Upper lobe of left lung (tissue), 4 donors: ENCODE measurements around the gene SMARCD3.

Experiments
- CTCF ChIP-seq, 6 experiments: fragments of 450-650 bp in 4 of 6; fragments of 200-600 bp in 2 of 6; sonication (generic) in 2 of 6; IDR thresholded peaks; one replicate each; pipeline ENCODE4 v1.5.1; 2016 to 2019; ENCODE audit warnings: antibody characterized with exemption in 6 of 6
- EP300 ChIP-seq, 4 donors: sonication (generic); formaldehyde crosslinking; IDR thresholded peaks; one replicate each; pipeline ENCODE4 v1.5.1; 2017; ENCODE audit warnings: antibody characterized with exemption in 4 of 4, control low read depth in 2 of 4
- POLR2A ChIP-seq, 4 donors: fragments of 450-650 bp; IDR thresholded peaks; one replicate each; pipeline ENCODE4 v1.5.1; 2016 to 2017; ENCODE audit warnings: antibody characterized with exemption in 4 of 4, mild to moderate bottlenecking in 2 of 4
- POLR2AphosphoS5 ChIP-seq, 2 donors: sonication (generic); formaldehyde crosslinking; IDR thresholded peaks; one replicate each; pipeline ENCODE4 v1.5.1; 2017; ENCODE audit warnings: antibody characterized with exemption in 2 of 2

- no peak for TF ChIP-seq CTCF (IDR thresholded peaks at IDR 0.05)
- TF ChIP-seq POLR2A (IDR thresholded peaks at IDR 0.05) = no peak
- TF ChIP-seq POLR2AphosphoS5 (IDR thresholded peaks at IDR 0.05) = no peak
- no peak for TF ChIP-seq EP300 (IDR thresholded peaks at IDR 0.05)
Observed at GRCh38 chr7:151193203-151193978, 55.1 kb downstream of the SMARCD3 start.
